Lower leg skin (tissue), 4 donors: ENCODE results near the gene TNFRSF19. TPM values are rescaled to one million over a fixed set of nuclear protein-coding genes. Genes with fewer than 3 reads are reported as not detected.

ENCODE experiments used
- DNase-seq, 2 donors: peaks; one replicate each; pipeline ENCODE4 v3.0.0-alpha.2; 2019; ENCODE audit warnings: low spot score in 2 of 2
- H3K4me3 ChIP-seq: fragments of 200-600 bp; sonication (generic); 2 replicates; pipeline ENCODE4 v1.5.1; 2017; ENCODE audit warnings: mild to moderate bottlenecking, low read depth; ENCODE audit not compliant: poor library complexity, severe bottlenecking
- CTCF ChIP-seq, 3 donors: fragments of 450-650 bp; IDR thresholded peaks; one replicate each; pipeline ENCODE4 v1.5.1; 2016; ENCODE audit warnings: antibody characterized with exemption in 3 of 3, mild to moderate bottlenecking in 3 of 3, moderate library complexity in 2 of 3
- POLR2A ChIP-seq, 2 donors: fragments of 450-650 bp; IDR thresholded peaks; one replicate each; pipeline ENCODE4 v1.6.1; 2016 to 2017; ENCODE audit warnings: antibody characterized with exemption in 2 of 2, mild to moderate bottlenecking in 1 of 2, moderate library complexity in 1 of 2
- WGBS, 2 donors: methylation state at CpG; one replicate each; pipeline ENCODE4 v1.1.5; 2018; 5-methylcytosine and 5-hydroxymethylcytosine counted together
- intact Hi-C: fragments of 100-400 bp; cut with DNase I; formaldehyde crosslinking; loops from one replicate; pipeline ENCODE4 v1.15.0; 2023; ENCODE audit warnings: low total_unique reads
- total RNA-seq, 4 donors: library from RNA; depleted of rRNA; stranded (reverse); fragments of >200 nt; gene quantifications; one replicate each; pipeline ENCODE4 v1.1.0, GENCODE V29; 2016

TNFRSF19 gene
- total RNA-seq, 4 donors from 2014 or later: 51.2 to 106 (median 72.5) TPM

GRCh38 chr13:23610966-23611491, 40.8 kb downstream of the TNFRSF19 start:
- intact Hi-C loops: no loop called here
- TF ChIP-seq POLR2A (IDR thresholded peaks at IDR 0.05) (no peak), CTCF (IDR thresholded peaks at IDR 0.05) (no peak)
- DNase-seq: no peak
- H3K4me3 ChIP-seq: no peak overlapping the region
- WGBS, 2 donors: 64 to 65% methylated on average over 2 of the region's 2 CpGs

- TF ChIP-seq CTCF (IDR thresholded peaks at IDR 0.05) (no peak), POLR2A (IDR thresholded peaks at IDR 0.05) (no peak)
- intact Hi-C loops: no loop called here
- H3K4me3 ChIP-seq: no peak overlapping the region
- WGBS, 2 donors: 86 to 90% methylated on average over 1 of the region's 1 CpG
- DNase-seq: no peak
These were observed 42.0 kb downstream of the TNFRSF19 start for GRCh38 chr13:23612182-23612581.

- H3K4me3 ChIP-seq: no peak overlapping the region
- DNase-seq: no peak
- no peak for TF ChIP-seq POLR2A (IDR thresholded peaks at IDR 0.05)
- no peak for TF ChIP-seq CTCF (IDR thresholded peaks at IDR 0.05)
- intact Hi-C loops: no loop called here
- WGBS, 2 donors: 85% methylated on average over 2 of the region's 2 CpGs
These were observed 42.5 kb downstream of the TNFRSF19 start for GRCh38 chr13:23612731-23613130.

- no peak for TF ChIP-seq POLR2A (IDR thresholded peaks at IDR 0.05)
- intact Hi-C loops: no loop called here
- H3K4me3 ChIP-seq: no peak overlapping the region
- DNase-seq: no peak
- WGBS, 2 donors: 86 to 87% methylated on average over 3 of the region's 3 CpGs
These were observed 43.4 kb downstream of the TNFRSF19 start for GRCh38 chr13:23613596-23613995.

- TF ChIP-seq CTCF (IDR thresholded peaks at IDR 0.05) (no peak), POLR2A (IDR thresholded peaks at IDR 0.05) (no peak)
- DNase-seq: no peak
- intact Hi-C loops: no loop called here
- H3K4me3 ChIP-seq: no peak overlapping the region
- WGBS, 2 donors: 88 to 89% methylated on average over 15 of the region's 15 CpGs
These were observed 45.3 kb downstream of the TNFRSF19 start for GRCh38 chr13:23615395-23616081.

GRCh38 chr13:23616228-23616627, 46.0 kb downstream of the TNFRSF19 start:
- WGBS, 2 donors: 85 to 87% methylated on average over 2 of the region's 2 CpGs
- no peak overlapping the region for H3K4me3 ChIP-seq
- TF ChIP-seq POLR2A (IDR thresholded peaks at IDR 0.05) (no peak), CTCF (IDR thresholded peaks at IDR 0.05) (no peak)
- intact Hi-C loops: no loop called here
- no peak for DNase-seq
